SJSA1 (cell line): Measurements from ENCODE around the gene PCDHGB4. TPM values are rescaled to one million over a fixed set of nuclear protein-coding genes. Genes with fewer than 3 reads are reported as not detected.
A peak's percentile ranks its signal among the peaks of the same experiment; 100 is the strongest.

Source experiments
- DNase-seq, 2 experiments: peaks; one replicate each; pipeline ENCODE4 v3.0.0-alpha.2; 2015 to 2020; ENCODE audit warnings: low spot score in 2 of 2, low read depth in 1 of 2
- H3K27ac ChIP-seq: fragments of 250-450 bp; sonication (Bioruptor Pico); 2 replicates; pipeline ENCODE4 v1.5.1; 2020; ENCODE audit warnings: mild to moderate bottlenecking, moderate library complexity
- H3K27me3 ChIP-seq: fragments of 250-450 bp; sonication (Bioruptor Pico); replicated peaks from 2 replicates; pipeline ENCODE4 v1.5.1; 2020; ENCODE audit warnings: mild to moderate bottlenecking, moderate library complexity
- H3K36me3 ChIP-seq: fragments of 250-450 bp; sonication (Bioruptor Pico); 2 replicates; pipeline ENCODE4 v1.5.1; 2020; ENCODE audit warnings: mild to moderate bottlenecking
- H3K4me1 ChIP-seq: fragments of 250-450 bp; sonication (Bioruptor Pico); replicated peaks from 2 replicates; pipeline ENCODE4 v1.6.1; 2021; ENCODE audit warnings: mild to moderate bottlenecking
- H3K4me3 ChIP-seq: fragments of 250-450 bp; sonication (Bioruptor Pico); 2 replicates; pipeline ENCODE4 v1.5.1; 2020; ENCODE audit warnings: mild to moderate bottlenecking
- H3K9me3 ChIP-seq: fragments of 250-450 bp; sonication (Bioruptor Pico); replicated peaks from 2 replicates; pipeline ENCODE4 v1.5.1; 2020; ENCODE audit warnings: mild to moderate bottlenecking
- total RNA-seq: library from RNA; depleted of rRNA; stranded (reverse); fragments of >200 nt; shearing (Covaris generic); gene quantifications from 2 replicates; pipeline ENCODE4 v1.2.3, GENCODE V29; 2014

Gene PCDHGB4
- total RNA-seq, 1 experiment from 2014 or later = 0.18 TPM

DNA sequence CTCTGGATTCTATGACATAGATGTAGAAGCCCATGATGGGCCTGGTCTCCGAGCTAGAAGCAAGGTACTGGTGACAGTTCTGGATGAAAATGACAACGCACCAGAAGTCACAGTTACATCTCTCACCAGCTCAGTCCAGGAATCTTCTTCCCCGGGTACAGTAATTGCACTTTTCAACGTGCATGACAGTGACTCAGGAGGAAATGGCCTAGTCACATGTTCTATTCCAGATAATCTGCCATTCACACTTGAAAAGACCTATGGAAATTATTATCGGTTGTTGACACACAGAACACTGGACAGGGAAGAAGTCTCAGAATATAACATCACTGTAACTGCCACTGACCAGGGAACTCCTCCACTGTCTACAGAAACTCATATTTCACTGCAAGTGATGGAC is 31.4 kb upstream of the PCDHGB4 start:
- Histone ChIP-seq H3K36me3 (no peaks in the 10 kb centered on the region), H3K4me3 (no peak overlapping the region), H3K27ac (no peak overlapping the region), H3K4me1 (no peaks in the 10 kb centered on the region), H3K27me3 (no peaks in the 10 kb centered on the region), H3K9me3 (peaks cover 27% of the 10 kb centered on the region)
- DNase-seq = no peak

DNA sequence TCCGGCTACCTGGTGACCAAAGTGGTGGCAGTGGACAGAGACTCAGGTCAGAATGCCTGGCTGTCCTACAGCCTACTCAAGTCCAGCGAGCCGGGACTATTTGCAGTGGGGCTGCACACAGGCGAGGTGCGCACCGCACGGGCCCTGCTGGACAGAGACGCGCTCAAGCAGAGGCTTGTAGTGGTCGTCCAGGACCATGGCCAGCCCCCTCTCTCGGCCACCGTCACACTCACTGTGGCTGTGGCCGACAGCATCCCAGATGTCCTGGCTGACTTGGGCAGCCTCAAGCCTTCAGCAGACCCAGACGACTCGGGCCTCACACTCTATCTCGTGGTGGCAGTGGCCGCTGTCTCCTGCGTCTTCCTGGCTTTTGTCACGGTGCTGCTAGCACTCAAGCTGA is 30.5 kb upstream of the PCDHGB4 start:
- Histone ChIP-seq H3K4me1 (no peaks in the 10 kb centered on the region), H3K27me3 (no peaks in the 10 kb centered on the region), H3K36me3 (no peaks in the 10 kb centered on the region), H3K27ac (no peak overlapping the region), H3K4me3 (no peak overlapping the region), H3K9me3 (peaks cover 26% of the 10 kb centered on the region)
- DNase-seq = no peak

DNA sequence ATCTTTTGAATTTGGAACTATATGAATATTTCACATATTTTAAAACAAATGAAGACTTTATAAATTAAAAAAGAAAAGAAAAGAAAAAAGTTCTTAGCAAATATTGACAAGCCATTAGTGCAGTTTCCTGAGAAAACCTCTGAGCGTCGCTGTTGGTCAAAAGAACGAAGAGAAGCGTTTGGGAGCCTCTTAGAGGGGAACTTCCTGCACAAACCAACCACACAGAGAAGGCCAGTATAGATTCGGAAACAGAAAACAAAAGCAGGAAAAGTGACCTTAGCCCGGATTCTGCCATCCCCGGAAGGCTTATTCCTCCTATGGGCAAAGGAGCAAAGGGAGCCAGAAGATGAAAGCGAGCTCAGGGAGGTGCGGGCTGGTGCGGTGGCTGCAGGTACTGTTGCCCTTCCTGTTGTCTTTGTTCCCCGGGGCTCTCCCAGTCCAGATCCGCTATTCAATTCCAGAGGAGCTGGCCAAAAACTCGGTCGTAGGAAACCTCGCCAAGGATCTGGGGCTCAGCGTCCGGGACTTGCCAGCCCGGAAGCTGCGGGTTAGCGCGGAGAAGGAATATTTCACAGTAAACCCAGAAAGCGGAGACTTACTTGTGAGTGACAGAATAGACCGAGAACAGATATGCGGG is 27.6 kb upstream of the PCDHGB4 start, which contains the start of gene PCDHGB2:
PCDHGB2 (plus strand) TSS at position 205 of the 637 bp plus-strand sequence; CDS start at position 347, 142 bp downstream.
- no peak within 1 kb of the TSS for H3K27ac ChIP-seq
- H3K27me3 ChIP-seq = no peaks in the 10 kb centered on the region
- H3K4me3 ChIP-seq = peak within 1 kb of the TSS; percentile 29
- peak in 1 of 2 experiments; percentile 49 for DNase-seq
- no peaks in the 10 kb centered on the region for H3K36me3 ChIP-seq
- no peaks in the 10 kb centered on the region for H3K4me1 ChIP-seq
- peaks cover 33% of the 10 kb centered on the region for H3K9me3 ChIP-seq

DNA sequence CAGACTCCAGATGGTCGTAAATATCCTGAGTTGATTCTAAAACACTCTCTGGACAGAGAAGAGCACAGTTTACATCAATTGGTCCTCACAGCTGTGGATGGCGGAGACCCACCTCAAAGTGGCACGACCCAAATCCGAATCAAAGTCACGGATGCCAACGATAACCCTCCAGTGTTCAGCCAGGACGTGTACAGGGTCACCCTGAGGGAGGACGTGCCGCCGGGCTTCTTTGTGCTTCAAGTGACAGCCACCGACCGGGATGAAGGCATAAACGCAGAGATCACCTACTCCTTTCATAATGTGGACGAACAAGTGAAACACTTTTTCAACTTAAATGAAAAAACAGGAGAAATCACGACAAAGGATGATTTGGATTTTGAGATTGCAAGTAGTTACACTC is 26.8 kb upstream of the PCDHGB4 start:
- no peaks in the 10 kb centered on the region for H3K27me3 ChIP-seq
- no peak for DNase-seq
- H3K4me1 ChIP-seq = no peaks in the 10 kb centered on the region
- no peaks in the 10 kb centered on the region for H3K36me3 ChIP-seq
- no peak overlapping the region for H3K27ac ChIP-seq
- no peak overlapping the region for H3K4me3 ChIP-seq
- H3K9me3 ChIP-seq = peaks cover 32% of the 10 kb centered on the region

DNA sequence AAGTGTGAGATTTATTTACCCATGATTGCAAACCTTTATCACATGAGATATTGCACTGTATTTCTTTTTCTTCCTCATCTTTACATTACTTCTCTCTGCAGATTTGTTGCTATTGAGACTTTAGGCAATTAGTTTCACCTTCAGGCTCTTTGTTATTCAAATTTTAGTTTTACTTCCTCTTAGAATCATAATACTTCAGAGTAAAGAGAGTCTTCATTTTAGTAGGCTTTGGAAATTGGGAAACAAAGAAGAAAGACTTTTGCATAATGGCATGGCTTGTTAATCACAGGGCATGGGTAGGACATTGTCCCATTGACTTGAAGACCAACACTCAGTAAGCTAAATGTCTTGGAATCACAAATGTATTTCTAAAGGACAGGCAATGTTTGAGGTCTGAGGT is 24.8 kb upstream of the PCDHGB4 start:
- H3K4me3 ChIP-seq = no peak overlapping the region
- H3K9me3 ChIP-seq = peaks cover 32% of the 10 kb centered on the region
- no peak for DNase-seq
- no peaks in the 10 kb centered on the region for H3K36me3 ChIP-seq
- no peaks in the 10 kb centered on the region for H3K27me3 ChIP-seq
- H3K27ac ChIP-seq = no peak overlapping the region
- H3K4me1 ChIP-seq = no peaks in the 10 kb centered on the region

DNA sequence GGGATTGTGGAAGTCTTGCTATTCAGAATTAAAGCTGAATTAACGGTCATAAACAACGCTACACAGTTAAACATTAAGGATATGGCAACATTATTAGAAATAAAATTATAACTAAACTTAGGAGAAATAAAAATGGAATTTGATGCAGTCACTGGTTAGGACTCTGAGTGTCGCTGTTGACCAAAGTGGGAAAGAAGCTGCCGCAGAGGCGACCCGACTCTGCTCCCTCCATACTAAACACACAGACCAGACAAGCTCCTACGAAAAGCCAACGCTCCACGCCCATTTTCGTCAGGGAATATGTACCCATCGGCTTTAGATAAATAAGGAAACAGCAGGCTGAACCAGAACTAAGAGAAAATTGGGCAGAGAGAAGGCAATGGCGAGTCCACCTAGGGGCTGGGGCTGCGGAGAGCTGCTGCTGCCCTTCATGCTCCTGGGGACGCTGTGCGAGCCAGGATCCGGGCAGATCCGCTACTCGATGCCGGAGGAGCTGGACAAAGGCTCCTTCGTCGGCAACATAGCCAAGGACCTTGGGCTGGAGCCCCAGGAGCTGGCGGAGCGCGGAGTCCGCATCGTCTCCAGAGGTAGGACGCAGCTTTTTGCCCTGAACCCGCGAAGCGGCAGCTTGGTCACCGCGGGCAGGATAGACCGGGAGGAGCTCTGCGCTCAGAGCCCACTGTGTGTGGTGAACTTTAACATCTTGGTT is 23.4 kb upstream of the PCDHGB4 start, which contains the start of gene PCDHGA5:
PCDHGA5 (plus strand) TSS at position 211 of the 709 bp plus-strand sequence; CDS start at position 380, 169 bp downstream.
- Histone ChIP-seq H3K27me3 (no peaks in the 10 kb centered on the region), H3K36me3 (no peaks in the 10 kb centered on the region), H3K27ac (no peak within 1 kb of the TSS), H3K4me3 (no peak within 1 kb of the TSS), H3K4me1 (no peaks in the 10 kb centered on the region), H3K9me3 (peaks cover 32% of the 10 kb centered on the region)
- no peak for DNase-seq

DNA sequence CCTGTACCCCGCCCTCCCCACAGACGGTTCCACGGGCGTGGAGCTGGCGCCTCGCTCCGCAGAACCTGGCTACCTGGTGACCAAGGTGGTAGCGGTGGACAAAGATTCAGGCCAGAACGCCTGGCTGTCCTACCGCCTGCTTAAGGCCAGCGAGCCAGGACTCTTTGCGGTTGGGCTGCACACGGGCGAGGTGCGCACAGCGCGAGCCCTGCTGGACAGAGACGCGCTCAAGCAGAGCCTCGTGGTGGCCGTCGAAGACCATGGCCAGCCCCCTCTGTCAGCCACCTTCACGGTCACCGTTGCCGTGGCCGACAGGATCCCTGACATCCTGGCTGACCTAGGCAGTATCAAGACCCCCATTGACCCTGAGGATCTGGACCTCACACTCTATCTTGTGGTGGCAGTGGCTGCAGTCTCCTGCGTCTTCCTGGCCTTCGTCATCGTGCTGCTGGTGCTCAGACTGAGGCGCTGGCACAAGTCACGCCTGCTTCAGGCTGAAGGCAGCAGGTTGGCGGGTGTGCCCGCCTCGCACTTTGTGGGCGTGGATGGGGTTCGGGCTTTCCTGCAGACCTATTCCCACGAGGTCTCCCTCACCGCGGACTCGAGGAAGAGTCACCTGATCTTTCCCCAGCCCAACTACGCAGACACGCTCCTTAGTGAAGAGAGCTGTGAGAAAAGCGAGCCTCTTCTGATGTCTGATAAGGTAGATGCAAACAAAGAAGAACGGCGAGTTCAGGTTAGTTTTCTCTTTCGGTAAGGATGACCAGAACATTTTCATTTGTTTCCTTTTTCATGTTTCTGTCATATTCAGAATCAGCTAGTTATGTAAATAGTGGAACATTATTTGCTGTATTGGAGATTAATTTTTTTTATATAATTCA is 21.2 kb upstream of the PCDHGB4 start:
- no peak overlapping the region for H3K4me3 ChIP-seq
- DNase-seq = no peak
- H3K9me3 ChIP-seq = peaks cover 29% of the 10 kb centered on the region
- H3K36me3 ChIP-seq = no peaks in the 10 kb centered on the region
- no peaks in the 10 kb centered on the region for H3K4me1 ChIP-seq
- no peaks in the 10 kb centered on the region for H3K27me3 ChIP-seq
- H3K27ac ChIP-seq = no peak overlapping the region

DNA sequence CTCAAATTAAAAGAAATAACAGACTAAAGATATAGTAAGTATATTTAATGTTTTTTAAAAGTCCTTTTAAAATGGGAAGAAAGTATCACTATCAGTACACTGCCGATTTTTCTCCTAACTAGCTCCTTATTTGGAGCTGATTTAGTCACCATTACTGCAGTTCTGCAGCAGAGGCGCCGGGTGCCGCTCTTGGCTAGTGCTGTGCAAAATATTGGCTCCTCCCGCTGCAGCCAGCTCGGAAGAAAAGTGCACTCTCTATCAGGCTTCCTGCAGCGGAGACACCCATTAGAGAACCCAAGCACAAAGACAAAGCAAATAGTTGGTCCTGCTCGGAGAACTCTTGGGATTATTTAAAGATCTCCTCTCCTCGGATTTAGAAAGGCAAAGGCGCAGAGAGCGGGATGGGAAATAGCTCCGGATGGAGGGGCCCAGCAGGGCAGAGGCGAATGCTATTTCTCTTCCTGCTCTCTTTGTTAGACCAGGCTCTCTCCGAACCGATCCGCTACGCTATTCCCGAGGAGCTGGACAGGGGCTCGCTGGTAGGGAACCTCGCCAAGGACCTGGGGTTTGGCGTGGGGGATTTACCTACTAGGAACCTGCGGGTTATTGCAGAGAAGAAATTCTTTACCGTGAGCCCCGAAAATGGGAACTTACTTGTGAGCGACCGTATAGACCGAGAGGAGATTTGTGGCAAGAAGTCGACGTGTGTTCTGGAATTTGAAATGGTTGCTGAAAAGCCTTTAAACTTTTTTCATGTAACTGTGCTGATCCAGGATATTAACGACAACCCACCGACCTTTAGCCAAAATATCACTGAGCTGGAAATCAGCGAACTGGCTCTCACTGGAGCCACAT is 17.3 kb upstream of the PCDHGB4 start, which contains the start of gene PCDHGB3:
PCDHGB3 (plus strand) TSS at position 249 of the 855 bp plus-strand sequence; CDS start at position 402, 153 bp downstream.
- no peak for DNase-seq
- no peaks in the 10 kb centered on the region for H3K4me1 ChIP-seq
- H3K9me3 ChIP-seq = peaks cover 47% of the 10 kb centered on the region
- H3K4me3 ChIP-seq = no peak within 1 kb of the TSS
- no peaks in the 10 kb centered on the region for H3K36me3 ChIP-seq
- no peaks in the 10 kb centered on the region for H3K27me3 ChIP-seq
- H3K27ac ChIP-seq = no peak within 1 kb of the TSS

DNA sequence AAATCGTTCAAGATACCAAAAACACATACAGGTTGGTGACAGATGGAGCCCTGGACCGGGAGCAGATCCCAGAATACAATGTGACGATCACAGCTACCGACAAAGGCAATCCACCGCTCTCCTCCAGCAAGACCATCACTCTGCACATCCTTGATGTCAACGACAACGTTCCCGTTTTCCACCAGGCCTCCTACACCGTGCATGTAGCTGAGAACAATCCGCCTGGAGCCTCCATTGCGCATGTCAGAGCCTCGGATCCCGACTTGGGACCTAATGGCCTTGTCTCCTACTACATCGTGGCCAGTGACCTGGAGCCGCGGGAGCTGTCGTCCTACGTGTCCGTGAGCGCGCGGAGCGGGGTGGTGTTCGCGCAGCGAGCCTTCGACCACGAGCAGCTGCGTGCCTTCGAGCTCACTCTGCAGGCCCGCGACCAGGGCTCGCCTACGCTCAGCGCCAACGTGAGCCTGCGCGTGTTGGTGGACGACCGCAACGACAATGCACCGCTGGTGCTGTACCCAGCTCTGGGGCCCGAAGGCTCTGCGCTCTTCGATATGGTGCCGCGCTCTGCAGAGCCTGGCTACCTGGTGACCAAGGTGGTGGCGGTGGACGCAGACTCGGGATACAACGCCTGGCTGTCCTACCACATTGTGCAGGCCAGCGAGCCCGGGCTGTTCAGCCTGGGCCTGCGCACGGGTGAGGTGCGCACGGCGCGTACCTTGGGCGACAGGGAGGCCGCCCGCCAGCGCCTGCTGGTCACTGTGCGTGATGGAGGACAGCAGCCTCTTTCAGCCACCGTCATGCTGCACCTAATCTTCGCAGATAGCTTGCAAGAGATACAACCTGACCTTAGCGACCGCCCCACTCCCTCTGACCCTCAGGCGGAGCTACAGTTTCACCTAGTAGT is 15.7 kb upstream of the PCDHGB4 start:
- Histone ChIP-seq H3K27ac (no peak overlapping the region), H3K4me3 (no peak overlapping the region), H3K27me3 (no peaks in the 10 kb centered on the region), H3K9me3 (peaks cover 39% of the 10 kb centered on the region), H3K36me3 (no peaks in the 10 kb centered on the region), H3K4me1 (no peaks in the 10 kb centered on the region)
- no peak for DNase-seq

DNA sequence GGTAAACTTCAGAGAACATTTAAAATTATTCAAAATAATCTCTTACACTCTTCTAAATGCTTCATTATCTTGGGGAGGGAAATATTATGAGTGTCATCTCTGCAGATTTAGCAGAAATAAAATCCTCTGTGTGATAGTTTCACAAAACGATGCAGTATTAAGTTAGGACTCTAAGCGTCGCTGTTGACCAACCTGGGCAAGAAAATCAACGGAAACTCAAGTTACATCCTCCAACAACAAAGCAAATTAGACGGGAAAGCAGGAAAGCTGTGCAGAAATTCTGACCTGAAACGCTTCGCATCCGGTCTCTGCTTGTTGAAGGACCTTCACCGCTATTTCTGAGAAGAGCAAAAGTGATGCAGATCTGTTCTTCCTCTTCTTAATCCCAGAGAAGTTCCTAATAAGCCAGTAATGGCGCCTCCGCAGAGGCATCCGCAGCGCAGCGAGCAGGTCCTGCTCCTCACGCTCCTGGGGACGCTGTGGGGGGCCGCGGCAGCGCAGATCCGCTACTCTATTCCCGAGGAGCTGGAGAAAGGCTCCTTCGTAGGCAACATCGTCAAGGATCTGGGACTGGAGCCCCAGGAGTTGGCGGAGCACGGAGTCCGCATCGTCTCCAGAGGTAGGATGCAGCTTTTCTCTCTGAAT is 13.7 kb upstream of the PCDHGB4 start, which contains the start of gene PCDHGA6:
PCDHGA6 (plus strand) TSS at position 219 of the 645 bp plus-strand sequence; CDS start at position 412, 193 bp downstream.
- Histone ChIP-seq H3K36me3 (no peaks in the 10 kb centered on the region), H3K27me3 (no peaks in the 10 kb centered on the region), H3K4me3 (no peak within 1 kb of the TSS), H3K27ac (no peak within 1 kb of the TSS), H3K4me1 (no peaks in the 10 kb centered on the region), H3K9me3 (peaks cover 39% of the 10 kb centered on the region)
- no peak for DNase-seq

DNA sequence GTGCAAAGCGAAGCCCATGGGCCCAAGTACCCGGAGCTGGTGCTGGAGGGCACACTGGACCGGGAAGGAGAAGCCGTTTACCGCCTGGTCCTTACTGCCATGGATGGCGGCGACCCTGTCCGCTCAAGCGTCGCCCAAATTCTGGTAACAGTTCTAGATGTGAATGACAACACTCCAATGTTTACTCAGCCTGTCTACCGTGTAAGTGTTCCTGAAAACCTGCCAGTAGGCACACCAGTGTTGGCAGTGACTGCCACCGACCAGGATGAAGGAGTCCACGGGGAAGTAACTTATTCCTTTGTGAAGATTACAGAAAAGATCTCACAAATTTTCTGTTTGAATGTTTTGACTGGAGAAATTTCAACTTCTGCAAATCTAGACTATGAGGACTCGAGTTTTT is 12.9 kb upstream of the PCDHGB4 start:
- H3K36me3 ChIP-seq = no peaks in the 10 kb centered on the region
- no peak overlapping the region for H3K4me3 ChIP-seq
- H3K9me3 ChIP-seq = peaks cover 39% of the 10 kb centered on the region
- no peaks in the 10 kb centered on the region for H3K4me1 ChIP-seq
- H3K27ac ChIP-seq = no peak overlapping the region
- no peak for DNase-seq
- H3K27me3 ChIP-seq = no peaks in the 10 kb centered on the region
